ENCODE measurements around the gene HDGFL3.

HDGFL3 gene

DNA sequence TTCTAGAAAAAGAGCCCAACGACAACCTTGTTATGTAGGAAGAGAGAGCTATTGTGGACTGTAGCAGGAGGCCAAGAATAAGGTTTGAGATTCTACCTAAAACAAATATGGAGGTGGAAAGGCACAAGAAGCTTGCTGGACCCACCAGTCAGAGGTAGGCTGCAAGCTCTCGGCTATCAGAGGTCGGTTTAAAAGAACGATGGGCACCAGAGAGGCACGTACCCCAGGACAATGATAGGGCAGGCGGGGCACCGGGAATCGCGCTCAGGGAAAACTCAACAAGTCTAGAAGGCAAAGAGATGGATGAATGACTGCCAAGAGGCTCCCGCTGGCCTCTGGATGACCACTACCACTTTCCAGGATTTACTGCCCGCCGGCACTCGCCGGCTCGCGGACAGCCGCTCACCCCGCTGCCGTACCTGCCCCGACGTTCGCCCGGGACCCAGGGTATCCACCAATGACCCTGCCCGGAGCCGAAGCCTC lies 1.1 kb downstream of the HDGFL3 start:
- H3K4me1 ChIP-seq (ENCODE audit: insufficient read depth, low read length): peaks cover 16% of the 10 kb centered on the region; the same call in 1 of the 2 replicates
- H3K9ac ChIP-seq (ENCODE audit: low read depth, low read length): peak overlapping the region; percentile 95

DNA sequence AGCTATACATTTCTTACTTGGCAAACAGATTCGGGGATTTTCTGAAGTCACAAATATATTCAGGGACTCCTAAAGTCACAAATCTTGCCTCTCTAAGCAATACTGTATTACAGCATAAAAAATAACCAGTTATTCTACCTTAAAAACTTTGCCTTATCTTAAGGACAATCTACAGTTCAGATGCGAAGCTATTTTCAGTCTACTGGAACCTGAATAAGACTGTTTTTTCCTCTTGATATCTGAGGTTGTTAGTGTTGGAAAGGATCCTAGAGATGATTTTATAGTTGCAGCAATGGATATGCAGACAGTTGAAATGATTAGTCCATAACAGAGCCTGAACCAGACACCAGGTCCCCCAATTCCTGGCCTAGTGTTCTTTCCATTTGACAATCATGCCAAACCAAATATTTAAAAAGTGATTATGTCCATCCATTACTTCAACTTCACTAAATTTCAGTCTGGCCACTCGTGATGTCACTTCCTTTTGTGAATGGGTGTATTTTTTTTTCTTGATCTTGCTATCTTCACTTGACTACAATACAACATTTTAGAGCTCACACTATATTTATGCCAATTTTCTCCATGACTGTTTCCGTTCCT lies 1.8 kb downstream of the HDGFL3 start:
- Histone ChIP-seq H3K9me3 (ENCODE audit: control insufficient read depth, insufficient read depth, low read length) (no peaks in the 10 kb centered on the region), H3K36me3 (ENCODE audit: insufficient read depth, low read length) (no peaks in the 10 kb centered on the region; the same call in 1 of the 2 replicates), H3K9ac (ENCODE audit: low read depth, low read length) (peak overlapping the region; percentile 95; the same call in 1 of the 2 replicates), H3K4me1 (ENCODE audit: insufficient read depth, low read length) (peaks cover 16% of the 10 kb centered on the region; the same call in 1 of the 2 replicates)

More for the DNA sequence above, 1.1 kb downstream of the HDGFL3 start:
- Histone ChIP-seq H3K9me3 (ENCODE audit: control insufficient read depth, insufficient read depth, low read length) (no peaks in the 10 kb centered on the region), H3K36me3 (ENCODE audit: insufficient read depth, low read length) (no peaks in the 10 kb centered on the region; the same call in 1 of the 2 replicates)

DNA sequence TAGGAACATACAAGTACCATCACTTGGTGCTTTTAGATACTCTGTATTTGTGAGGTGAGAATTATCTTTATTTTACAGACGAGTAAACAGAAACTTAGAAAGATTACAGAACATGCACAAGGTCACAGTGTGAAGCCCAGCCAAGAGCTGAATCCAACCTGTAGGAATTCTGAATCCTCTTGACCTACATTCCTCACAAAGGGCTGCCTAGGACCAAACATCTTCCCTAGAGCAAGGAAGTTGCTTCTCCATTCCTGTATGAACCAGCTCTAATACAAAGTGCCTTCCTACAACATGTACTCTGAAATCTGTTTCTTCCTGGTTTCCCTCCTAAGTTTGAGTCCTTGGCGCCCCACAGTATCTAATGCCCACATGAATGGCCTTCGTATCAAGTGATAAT lies 2.9 kb downstream of the HDGFL3 start:
- Histone ChIP-seq H3K36me3 (ENCODE audit: insufficient read depth, low read length) (no peaks in the 10 kb centered on the region), H3K9ac (ENCODE audit: low read depth, low read length) (no peak overlapping the region), H3K9me3 (ENCODE audit: control insufficient read depth, insufficient read depth, low read length) (no peaks in the 10 kb centered on the region), H3K4me1 (ENCODE audit: insufficient read depth, low read length) (peaks cover 16% of the 10 kb centered on the region; the same call in 1 of the 2 replicates)

DNA sequence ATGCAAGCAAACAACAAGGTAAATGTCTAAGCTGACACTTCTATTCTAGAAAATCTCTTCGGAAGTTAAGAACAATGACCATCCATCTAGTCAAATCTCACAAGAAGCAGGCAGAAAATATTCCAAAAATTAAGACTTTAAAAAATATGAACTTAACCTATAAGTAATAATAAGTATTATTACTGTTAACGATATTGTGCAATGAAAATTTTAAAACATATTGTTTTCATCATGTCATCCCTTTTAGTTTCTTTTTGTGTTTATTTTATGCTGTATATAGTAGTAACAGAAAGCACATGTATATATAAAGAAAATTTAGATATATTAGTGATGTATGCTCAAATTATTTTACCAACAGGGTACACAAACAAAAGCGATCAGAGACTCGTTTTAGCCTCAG lies 4.1 kb downstream of the HDGFL3 start:
- peaks cover 13% of the 10 kb centered on the region; the same call in 1 of the 2 replicates for H3K4me1 ChIP-seq (ENCODE audit: insufficient read depth, low read length)
- no peaks in the 10 kb centered on the region for H3K9me3 ChIP-seq (ENCODE audit: control insufficient read depth, insufficient read depth, low read length)
- H3K9ac ChIP-seq (ENCODE audit: low read depth, low read length): no peak overlapping the region

DNA sequence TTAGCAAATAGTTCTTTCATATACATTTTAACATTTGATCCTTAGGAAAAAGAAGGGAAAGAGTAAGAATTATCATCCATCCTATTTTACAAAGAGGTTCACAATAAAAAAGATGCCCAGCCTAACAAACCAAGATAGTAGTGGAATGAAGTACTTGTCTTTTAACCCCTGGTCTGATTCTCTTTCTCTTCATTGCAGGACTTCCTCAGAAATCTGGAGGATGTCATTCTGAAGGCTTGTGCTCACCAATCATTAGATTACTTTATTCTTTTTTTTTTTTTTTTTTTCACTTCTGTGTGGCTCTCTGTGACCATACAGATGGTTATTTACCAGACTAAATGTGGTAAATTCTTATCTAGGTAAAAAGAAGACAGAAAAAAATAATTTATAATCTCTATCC lies 7.0 kb downstream of the HDGFL3 start:
- H3K9ac ChIP-seq (ENCODE audit: low read depth, low read length): no peak overlapping the region
- H3K9me3 ChIP-seq (ENCODE audit: control insufficient read depth, insufficient read depth, low read length): no peaks in the 10 kb centered on the region
- no peaks in the 10 kb centered on the region for H3K36me3 ChIP-seq (ENCODE audit: insufficient read depth, low read length)
- peaks cover 7% of the 10 kb centered on the region; the same call in 1 of the 2 replicates for H3K4me1 ChIP-seq (ENCODE audit: insufficient read depth, low read length)

More for the DNA sequence above, 4.1 kb downstream of the HDGFL3 start:
- no peaks in the 10 kb centered on the region for H3K36me3 ChIP-seq (ENCODE audit: insufficient read depth, low read length)

DNA sequence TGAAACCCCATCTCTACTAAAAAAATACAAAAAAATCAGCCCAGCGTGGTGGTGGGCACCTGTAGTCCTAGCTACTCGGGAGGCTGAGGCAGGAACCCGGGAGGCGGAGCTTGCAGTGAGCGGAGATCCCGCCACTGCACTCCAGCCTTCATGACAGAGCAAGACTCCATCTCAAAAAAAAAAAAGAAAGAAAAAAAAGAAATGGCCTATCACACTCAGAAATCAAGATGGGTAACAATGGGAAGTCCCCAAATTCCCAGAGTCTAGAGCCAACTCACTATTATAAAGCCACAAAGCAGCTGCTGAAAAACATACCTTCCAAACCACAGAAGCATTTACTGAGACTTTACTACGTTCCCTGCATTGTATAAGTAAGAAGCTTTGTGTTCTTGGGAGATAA lies 7.5 kb downstream of the HDGFL3 start:
- no peaks in the 10 kb centered on the region for H3K36me3 ChIP-seq (ENCODE audit: insufficient read depth, low read length)
- no peak overlapping the region for H3K9ac ChIP-seq (ENCODE audit: low read depth, low read length)
- peaks cover 6% of the 10 kb centered on the region; the same call in 1 of the 2 replicates for H3K4me1 ChIP-seq (ENCODE audit: insufficient read depth, low read length)
- no peaks in the 10 kb centered on the region for H3K9me3 ChIP-seq (ENCODE audit: control insufficient read depth, insufficient read depth, low read length)

DNA sequence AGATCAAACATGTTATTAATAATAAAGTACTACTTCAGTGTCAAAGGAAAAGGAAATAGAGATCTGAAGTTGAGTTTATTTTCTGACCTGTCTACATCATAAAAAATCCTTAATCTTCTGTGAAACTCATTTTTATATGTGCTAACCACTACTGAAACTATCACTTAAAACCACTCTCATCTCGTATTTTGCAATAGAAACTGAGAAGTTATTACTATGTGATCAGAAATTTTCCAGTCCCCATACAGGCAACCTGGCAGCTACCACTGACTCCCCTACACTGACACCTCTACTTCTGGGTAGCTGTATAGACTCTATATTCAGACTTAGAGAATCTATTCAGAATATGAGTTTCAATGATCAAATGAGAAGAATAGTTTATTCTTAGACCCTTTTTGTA lies 8.3 kb downstream of the HDGFL3 start:
- Histone ChIP-seq H3K9ac (ENCODE audit: low read depth, low read length) (no peak overlapping the region), H3K36me3 (ENCODE audit: insufficient read depth, low read length) (no peaks in the 10 kb centered on the region), H3K9me3 (ENCODE audit: control insufficient read depth, insufficient read depth, low read length) (no peaks in the 10 kb centered on the region), H3K4me1 (ENCODE audit: insufficient read depth, low read length) (peaks cover 5% of the 10 kb centered on the region; the same call in 1 of the 2 replicates)

DNA sequence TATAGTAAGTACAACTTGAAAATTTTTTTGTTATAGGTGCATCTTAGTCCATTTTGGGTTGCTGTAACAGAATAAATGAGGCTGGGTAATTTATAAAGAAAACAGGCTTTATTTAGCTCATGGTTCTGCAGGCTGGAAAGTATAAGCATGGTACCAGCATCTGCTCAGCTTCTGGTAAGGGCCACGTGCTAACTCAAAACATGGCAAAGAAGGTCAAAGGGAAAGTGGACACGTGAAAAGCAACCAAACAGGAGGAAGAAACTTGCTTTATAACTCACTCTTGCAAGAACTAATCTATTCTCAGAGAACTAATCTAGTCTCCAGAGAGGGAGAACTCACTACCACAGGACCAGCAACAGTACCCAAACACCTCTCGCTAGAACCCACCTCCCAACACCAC lies 9.1 kb downstream of the HDGFL3 start:
- H3K36me3 ChIP-seq (ENCODE audit: insufficient read depth, low read length): no peaks in the 10 kb centered on the region
- H3K9me3 ChIP-seq (ENCODE audit: control insufficient read depth, insufficient read depth, low read length): no peaks in the 10 kb centered on the region
- no peak overlapping the region for H3K9ac ChIP-seq (ENCODE audit: low read depth, low read length)
- peaks cover 11% of the 10 kb centered on the region; the same call in 1 of the 2 replicates for H3K4me1 ChIP-seq (ENCODE audit: insufficient read depth, low read length)

DNA sequence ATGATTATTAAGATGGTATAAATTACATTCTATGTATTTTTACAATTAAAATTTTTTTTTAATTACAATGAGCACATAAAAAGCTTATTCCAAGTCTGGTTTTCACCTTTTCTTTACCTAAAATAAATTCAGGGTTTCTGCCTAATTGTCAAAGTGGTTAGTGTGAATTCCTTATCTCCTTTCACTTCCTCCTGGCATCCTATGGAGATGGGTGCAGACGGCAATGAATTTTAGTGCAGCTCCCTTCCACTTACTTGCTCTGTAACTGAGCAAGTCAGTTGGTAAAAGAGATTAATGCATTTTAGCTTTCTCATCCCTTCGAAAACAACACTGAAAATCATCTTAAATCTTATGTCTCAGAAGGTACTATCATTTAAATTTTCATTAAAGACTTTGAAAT lies 13.1 kb downstream of the HDGFL3 start:
- H3K4me1 ChIP-seq (ENCODE audit: insufficient read depth, low read length): peaks cover 19% of the 10 kb centered on the region; the same call in 1 of the 2 replicates
- no peak overlapping the region for H3K9ac ChIP-seq (ENCODE audit: low read depth, low read length)

DNA sequence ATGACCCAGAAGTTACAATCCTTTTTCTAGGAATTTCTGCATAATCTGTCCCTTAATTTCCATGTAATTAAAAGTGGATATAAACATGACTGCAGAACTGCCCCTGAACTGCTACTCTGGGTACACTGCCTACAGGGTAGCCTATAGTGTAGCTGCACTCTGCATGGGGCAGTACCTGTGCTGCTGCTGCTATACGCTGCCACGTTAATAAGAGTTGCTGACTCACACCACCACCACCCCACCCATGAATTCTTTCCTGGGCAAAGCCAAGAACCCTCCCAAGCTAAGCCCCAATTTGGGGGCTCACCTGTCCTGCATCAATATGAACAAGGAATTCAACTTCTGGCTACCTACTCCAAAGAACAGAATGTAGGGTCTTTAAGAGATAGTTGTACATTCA lies 13.9 kb downstream of the HDGFL3 start:
- no peaks in the 10 kb centered on the region for H3K36me3 ChIP-seq (ENCODE audit: insufficient read depth, low read length)
- no peak overlapping the region for H3K9ac ChIP-seq (ENCODE audit: low read depth, low read length)
- H3K9me3 ChIP-seq (ENCODE audit: control insufficient read depth, insufficient read depth, low read length): no peaks in the 10 kb centered on the region
- H3K4me1 ChIP-seq (ENCODE audit: insufficient read depth, low read length): peaks cover 19% of the 10 kb centered on the region; the same call in 1 of the 2 replicates

More for the DNA sequence above, 13.1 kb downstream of the HDGFL3 start:
- Histone ChIP-seq H3K36me3 (ENCODE audit: insufficient read depth, low read length) (no peaks in the 10 kb centered on the region), H3K9me3 (ENCODE audit: control insufficient read depth, insufficient read depth, low read length) (no peaks in the 10 kb centered on the region)

DNA sequence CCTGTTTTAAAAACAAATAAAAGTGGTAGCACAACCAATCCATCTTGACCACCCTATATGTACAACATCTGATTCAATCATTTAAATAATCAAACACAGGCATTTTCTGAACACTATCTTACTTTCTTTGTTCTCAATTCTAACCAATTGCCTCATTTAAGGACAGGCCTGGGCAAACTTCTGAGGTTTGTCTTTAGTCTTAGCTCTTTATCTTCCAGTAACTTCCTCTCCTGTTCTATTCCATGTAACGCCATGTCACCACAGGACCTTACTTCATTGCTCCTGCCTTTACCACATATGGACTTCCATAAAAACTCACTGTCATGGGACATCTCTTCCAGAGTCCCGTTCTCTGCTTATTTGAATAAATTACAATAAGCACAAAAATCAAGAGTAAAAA lies 14.9 kb downstream of the HDGFL3 start:
- Histone ChIP-seq H3K36me3 (ENCODE audit: insufficient read depth, low read length) (no peaks in the 10 kb centered on the region), H3K4me1 (ENCODE audit: insufficient read depth, low read length) (peaks cover 19% of the 10 kb centered on the region; the same call in 1 of the 2 replicates), H3K9me3 (ENCODE audit: control insufficient read depth, insufficient read depth, low read length) (no peaks in the 10 kb centered on the region), H3K9ac (ENCODE audit: low read depth, low read length) (no peak overlapping the region)

DNA sequence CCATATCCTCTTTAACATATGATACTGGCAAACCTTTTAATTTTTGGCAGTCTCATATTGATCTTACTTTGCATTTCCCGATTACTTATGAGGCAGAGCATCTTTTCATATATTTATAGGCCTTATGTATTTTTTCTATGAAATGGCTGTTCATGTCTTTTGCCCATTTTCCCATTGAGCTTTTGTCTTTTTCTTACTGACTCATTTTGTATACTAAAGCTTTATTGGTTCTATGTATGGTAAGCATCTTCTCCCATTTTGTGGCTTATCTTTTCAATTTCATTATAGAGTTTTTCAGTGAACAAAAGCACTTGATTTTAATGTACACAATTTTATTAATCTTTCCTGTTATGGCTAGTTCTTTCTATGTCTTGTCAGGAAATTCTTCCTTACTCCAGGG lies 17.2 kb downstream of the HDGFL3 start:
- Histone ChIP-seq H3K4me1 (ENCODE audit: insufficient read depth, low read length) (peaks cover 19% of the 10 kb centered on the region; the same call in 1 of the 2 replicates), H3K36me3 (ENCODE audit: insufficient read depth, low read length) (no peaks in the 10 kb centered on the region), H3K9ac (ENCODE audit: low read depth, low read length) (no peak overlapping the region), H3K9me3 (ENCODE audit: control insufficient read depth, insufficient read depth, low read length) (no peaks in the 10 kb centered on the region)

DNA sequence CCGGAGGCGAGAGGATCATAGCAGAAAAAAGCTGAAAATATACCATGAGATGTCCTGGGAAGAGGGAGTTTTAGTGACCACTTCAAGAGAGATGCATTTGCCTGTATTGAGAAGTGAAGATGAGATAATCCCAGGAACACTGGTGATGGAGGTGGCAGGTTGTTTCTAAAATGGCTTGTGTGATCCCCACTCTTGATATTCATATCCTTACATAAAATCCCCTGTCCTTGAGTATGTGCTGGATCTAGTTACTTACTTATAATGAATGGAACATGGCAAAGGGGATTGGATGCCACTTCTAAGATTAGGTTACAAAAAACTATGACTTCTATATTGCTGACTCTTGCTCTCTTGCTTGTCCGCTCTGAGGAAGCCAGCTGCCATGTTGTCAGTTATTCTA lies 22.1 kb downstream of the HDGFL3 start:
- no peaks in the 10 kb centered on the region for H3K36me3 ChIP-seq (ENCODE audit: insufficient read depth, low read length)

DNA sequence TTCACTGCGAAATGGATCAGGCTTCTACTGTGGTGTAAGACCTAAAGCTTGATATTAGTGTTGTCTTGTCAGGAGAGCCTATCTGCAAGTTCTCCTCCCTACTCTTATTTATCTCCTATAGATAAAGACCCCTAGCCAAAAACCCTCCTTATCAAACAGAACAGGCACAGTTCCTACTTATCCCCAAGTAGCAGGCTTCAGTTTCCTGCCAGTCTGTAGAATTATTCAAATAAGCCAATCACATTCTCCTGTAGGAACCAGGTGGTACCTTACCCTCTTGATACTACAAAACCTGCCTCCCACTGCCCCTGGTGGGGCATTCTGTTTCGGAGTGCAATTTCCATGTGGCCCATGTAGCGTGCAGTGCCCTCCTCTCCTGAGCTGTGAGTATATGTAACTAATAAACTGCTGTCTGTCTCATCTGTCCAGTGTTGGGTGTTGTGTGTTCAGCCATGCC lies 28.7 kb downstream of the HDGFL3 start:
- H3K36me3 ChIP-seq (ENCODE audit: insufficient read depth, low read length): no peaks in the 10 kb centered on the region
- no peaks in the 10 kb centered on the region for H3K9me3 ChIP-seq (ENCODE audit: control insufficient read depth, insufficient read depth, low read length)
- H3K9ac ChIP-seq (ENCODE audit: low read depth, low read length): no peak overlapping the region
- no peaks in the 10 kb centered on the region for H3K4me1 ChIP-seq (ENCODE audit: insufficient read depth, low read length)

More for the DNA sequence above, 22.1 kb downstream of the HDGFL3 start:
- Histone ChIP-seq H3K9ac (ENCODE audit: low read depth, low read length) (no peak overlapping the region), H3K4me1 (ENCODE audit: insufficient read depth, low read length) (no peaks in the 10 kb centered on the region), H3K9me3 (ENCODE audit: control insufficient read depth, insufficient read depth, low read length) (no peaks in the 10 kb centered on the region)

DNA sequence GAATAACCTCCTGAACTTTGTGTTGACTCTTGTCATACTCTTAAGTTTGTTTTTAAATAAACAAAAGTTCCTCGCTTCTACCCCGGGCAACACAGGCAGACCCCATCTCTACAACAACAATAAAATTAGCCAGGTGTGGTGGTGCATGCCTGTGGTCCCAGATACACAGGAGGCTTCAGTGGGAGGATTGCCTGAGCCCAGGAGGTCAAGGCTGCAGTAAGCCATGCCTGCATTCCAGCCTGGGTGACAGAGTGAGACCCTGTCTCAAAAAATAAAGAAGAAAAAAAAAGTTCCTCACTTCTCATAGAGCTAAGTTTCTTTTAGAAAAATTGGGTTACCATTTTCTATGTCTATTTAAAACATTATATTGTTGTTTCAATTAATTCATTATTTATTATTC lies 29.2 kb downstream of the HDGFL3 start:
- no peaks in the 10 kb centered on the region for H3K9me3 ChIP-seq (ENCODE audit: control insufficient read depth, insufficient read depth, low read length)
- H3K4me1 ChIP-seq (ENCODE audit: insufficient read depth, low read length): no peaks in the 10 kb centered on the region
- no peaks in the 10 kb centered on the region for H3K36me3 ChIP-seq (ENCODE audit: insufficient read depth, low read length)
- H3K9ac ChIP-seq (ENCODE audit: low read depth, low read length): no peak overlapping the region
